GM12872 (cell line): ENCODE data around the gene C1RL.

Experiments used
- CTCF ChIP-seq: IDR thresholded peaks from 3 replicates; pipeline ENCODE4 v1.5.1; 2011; ENCODE audit warnings: low read depth, mild to moderate bottlenecking, low read length, moderate library complexity; ENCODE audit not compliant: insufficient read depth

C1RL gene

GRCh38 chr12:7112041-7112440 lies 3.0 kb upstream of the C1RL start:
- TF ChIP-seq CTCF = no peak

GRCh38 chr12:7110661-7111060 lies 1.6 kb upstream of the C1RL start:
- no peak for TF ChIP-seq CTCF

DNA sequence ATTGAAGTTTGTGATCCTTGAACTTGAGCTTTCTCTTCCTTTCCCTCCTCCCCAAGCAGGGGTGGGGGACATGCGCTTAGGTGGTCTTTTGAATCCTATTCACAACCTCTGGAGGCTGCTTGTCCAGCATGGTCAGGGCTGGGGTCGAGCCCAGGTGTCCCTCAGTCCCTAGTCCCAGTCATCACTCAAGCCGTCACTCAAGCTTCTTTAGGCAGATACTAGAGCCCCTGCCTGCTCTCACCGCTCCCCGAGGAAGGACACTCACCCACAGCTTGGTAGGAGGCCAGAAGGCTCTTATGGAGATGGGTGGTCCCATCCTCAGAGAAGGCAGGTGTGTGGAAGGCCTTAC lies 532 bp upstream of the C1RL start:
- no peak for TF ChIP-seq CTCF

DNA sequence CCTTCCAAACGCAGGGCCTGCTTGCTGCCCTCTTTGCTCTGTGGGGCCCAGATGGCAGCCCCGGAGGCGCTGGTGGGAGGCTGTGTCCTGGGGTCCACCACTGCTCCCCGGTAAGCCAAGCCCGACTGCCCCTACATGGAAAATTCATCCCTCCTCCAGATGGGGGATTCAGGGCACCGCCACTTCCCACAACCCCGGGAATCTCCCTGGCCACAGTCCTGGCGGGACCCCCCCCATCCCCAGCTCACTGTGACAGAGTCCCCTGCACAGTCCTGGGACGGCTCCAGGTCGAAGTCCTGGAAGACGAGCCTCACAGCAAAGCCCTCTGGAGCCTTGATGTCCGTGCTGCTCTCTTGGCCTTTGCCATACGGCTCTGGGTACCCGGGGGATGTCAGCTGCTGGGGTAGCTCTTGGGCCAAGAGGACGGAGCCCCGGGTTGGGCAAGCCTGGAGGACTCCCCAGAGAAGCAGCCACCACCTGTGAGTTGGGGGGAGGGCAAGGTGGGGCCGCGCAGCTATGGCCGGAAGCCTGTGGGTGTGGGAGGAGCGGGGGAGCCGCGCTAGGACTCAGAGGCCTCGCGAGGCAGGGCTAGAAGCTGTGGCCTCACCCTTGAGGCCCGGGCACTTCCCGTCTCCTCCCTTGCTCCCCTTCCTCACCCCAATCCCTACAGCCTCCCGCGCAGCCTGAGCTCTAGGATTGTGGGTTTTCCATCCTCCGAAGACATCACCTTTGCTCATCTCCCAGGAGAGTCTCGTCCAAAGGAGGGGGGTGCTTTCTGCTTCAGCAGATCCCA lies 815 bp downstream of the C1RL start:
- no peak for TF ChIP-seq CTCF

DNA sequence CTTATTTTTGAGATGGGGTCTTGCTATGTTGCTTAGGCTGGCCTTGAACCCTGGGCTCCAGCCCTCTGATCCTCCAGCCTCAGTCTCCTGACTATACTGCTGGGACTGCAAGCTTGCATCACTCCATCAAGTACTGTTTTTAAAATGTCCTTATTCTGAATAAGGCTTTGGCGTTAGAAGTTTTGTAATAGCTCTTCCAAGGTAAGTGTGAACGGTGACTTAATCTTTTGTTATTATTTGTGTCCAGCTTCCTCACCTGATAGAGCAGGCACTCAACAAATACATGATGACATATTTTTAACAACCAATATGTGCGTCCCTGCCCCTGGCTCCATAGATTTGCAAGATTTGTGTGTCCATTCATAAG lies 1.4 kb downstream of the C1RL start:
- TF ChIP-seq CTCF = no peak

- TF ChIP-seq CTCF = no peak
These were observed 2.9 kb downstream of the C1RL start for GRCh38 chr12:7106082-7106481.

GRCh38 chr12:7103837-7104584 lies 5.0 kb downstream of the C1RL start:
- TF ChIP-seq CTCF = no peak
